IPS-NIHi7 (cell line): ENCODE measurements around the gene AQP11.

Source experiments
- DNase-seq: peaks from one replicate; pipeline ENCODE4 v3.0.0; 2012; ENCODE audit warnings: mixed read lengths; ENCODE audit errors: extremely low spot score

Gene AQP11

GRCh38 chr11:77658213-77659013 lies 68.7 kb downstream of the AQP11 start:
- DNase-seq, result no peak
